Activated CD8-positive, alpha-beta memory T cell treated with anti-CD3 and anti-CD28 coated beads, Interleukin-2, amount 50 U/mL, for 1 hour (primary cell): Measurements from ENCODE around the gene CDH3.

ENCODE experiments used
- DNase-seq: peaks from one replicate; pipeline ENCODE4 v3.0.0-alpha.2; 2020; ENCODE audit errors: extremely low read depth

Gene CDH3

DNA sequence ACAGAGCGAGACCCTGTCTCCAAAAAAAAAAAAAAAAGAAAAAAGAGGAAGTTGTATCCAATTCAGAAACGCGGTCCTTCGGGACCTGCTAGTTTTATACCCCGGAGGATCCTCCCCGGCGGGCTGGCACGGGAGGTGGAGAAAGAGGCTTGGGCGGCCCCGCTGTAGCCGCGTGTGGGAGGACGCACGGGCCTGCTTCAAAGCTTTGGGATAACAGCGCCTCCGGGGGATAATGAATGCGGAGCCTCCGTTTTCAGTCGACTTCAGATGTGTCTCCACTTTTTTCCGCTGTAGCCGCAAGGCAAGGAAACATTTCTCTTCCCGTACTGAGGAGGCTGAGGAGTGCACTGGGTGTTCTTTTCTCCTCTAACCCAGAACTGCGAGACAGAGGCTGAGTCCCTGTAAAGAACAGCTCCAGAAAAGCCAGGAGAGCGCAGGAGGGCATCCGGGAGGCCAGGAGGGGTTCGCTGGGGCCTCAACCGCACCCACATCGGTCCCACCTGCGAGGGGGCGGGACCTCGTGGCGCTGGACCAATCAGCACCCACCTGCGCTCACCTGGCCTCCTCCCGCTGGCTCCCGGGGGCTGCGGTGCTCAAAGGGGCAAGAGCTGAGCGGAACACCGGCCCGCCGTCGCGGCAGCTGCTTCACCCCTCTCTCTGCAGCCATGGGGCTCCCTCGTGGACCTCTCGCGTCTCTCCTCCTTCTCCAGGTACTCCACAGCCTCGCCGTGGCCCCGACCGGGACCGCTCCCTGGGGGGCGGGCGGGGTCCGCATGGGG lies at the start of gene CDH3:
Gene CDH3, plus strand, starts transcription at position 596 of the 779 bp plus-strand sequence. Its CDS starts 70 bp downstream, at position 666.
- no peak for DNase-seq

DNA sequence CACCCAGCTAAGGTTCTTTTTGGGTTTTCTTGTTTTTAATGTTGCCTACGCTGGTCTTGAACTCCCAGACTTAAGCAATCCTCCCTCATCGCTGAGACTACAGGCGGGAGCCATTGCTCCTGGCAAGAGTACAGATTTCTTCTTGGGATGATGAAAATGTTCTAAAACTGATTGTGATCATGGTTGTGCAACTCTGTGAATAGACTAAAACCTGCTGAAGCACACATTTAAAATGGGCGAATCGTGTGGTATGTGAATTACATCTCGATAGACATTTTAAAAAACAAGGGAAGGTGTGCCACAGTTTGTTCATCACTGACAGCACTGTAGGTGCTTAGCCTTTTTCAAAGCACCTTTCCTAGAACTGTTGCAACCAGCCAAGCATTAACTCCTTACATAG lies 48.8 kb upstream of the CDH3 start:
- DNase-seq: no peak

DNA sequence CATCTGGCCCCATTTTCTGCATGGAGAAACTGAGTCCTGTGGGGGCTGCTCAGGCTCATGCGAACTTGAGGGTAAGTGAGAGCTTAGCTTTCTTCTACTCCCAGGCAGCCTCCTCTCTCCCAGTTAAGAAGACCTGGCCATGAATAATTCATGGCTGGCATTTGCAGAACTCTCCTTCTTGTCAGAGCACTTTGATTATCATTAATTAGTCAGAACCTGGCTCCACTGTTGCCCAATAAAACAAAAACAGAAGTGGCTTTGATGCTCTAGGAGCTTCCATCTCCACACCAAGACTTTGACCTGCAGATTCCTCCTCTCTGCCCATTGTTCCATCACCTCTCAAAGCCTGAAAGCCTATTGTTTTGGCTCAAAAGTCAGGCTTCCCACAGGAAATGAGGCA lies 45.5 kb upstream of the CDH3 start:
- DNase-seq: no peak

DNA sequence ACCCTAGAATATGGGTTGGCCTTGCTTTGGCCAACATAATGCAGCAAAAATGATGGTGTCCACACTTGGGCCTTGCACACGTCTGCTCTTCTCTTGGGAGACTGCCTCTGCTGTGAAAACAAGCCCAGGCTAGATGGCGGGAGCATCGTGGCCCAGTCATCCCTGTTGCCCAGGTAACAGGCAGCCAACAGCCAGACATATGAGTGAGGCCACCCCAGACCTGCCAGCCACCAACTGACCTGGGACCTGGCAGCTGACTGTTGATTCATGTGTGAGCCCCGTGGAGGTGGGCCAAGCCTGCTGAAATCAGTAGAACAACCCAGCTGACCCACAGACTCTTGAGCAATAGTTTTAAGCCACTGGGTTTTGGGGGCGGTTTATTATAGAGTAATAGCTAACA lies 39.4 kb upstream of the CDH3 start:
- DNase-seq: no peak

DNA sequence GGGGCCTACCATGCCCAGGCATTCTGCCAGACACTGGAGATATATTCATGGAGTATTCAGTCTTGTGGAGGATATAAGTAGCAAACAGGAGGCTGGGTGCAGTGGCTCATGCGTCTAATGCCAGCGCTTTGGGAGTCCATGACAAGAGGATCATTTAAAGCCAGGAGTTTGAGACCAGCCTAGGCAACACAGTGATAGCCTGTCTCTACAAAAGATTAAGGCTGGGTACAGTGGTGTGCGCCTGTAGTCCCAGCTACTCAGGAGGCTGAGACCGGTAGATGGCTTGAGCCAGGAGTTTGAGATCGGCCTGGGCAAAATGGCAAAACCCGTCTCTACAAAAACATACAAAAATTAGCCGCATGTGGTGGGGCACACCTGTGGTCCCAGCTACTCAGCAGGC lies 37.7 kb upstream of the CDH3 start:
- DNase-seq: no peak

DNA sequence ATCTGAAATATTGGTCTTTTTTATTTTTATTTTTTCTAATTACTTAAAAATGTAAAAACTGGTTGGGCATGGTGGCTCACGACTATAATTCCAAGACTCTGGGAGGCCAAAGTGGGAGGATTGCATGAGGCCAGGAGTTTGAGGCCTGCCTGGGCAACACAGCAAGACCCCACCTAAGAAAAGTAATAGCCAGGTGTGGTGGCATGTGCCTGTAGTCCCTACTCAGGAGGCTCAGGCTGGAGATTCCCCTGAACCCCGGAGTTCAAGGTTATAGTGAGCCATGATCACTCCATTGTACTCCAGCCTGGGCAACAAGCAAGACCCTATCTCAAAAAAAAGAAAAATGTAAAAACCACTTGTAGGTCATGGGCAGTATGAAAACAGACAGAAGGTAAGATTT lies 36.8 kb upstream of the CDH3 start:
- DNase-seq: no peak

DNA sequence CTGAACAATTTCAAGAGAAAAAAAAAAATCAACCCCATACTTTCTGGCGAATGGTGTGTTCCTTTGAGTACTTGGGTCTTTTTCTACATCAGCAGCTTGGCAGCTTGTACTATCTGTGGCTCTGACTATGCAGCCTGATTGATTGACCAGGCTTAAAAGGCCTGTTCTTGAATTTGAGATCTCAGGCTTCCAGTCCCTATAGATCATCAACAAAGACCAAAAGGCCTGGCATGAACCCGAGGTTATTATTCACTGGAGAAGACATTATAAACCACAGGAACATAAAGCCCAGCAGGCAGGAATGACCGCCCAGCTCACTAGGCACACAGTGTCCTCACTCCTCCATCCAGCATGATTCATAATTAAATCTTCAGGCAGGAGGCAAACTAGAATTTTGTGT lies 32.1 kb upstream of the CDH3 start:
- no peak for DNase-seq

DNA sequence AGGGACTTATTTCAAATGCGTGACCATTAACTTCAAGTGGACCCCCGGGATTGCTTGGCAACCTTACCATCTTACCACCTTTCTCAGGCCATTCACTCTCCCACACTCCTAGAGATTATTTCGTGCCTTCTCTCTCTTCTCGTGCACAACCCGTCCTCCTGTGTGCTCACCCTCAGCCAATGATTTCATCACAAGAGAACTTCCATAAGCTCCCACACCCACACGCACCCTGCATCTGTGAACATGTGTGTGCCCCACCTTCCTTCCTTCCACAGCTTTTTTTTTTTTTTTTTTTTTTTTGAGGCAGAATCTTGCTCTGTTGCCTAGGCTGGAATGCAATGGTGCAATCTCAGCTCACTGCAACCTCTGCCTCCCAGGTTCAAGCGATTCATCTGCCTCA lies 27.4 kb upstream of the CDH3 start:
- DNase-seq: no peak

DNA sequence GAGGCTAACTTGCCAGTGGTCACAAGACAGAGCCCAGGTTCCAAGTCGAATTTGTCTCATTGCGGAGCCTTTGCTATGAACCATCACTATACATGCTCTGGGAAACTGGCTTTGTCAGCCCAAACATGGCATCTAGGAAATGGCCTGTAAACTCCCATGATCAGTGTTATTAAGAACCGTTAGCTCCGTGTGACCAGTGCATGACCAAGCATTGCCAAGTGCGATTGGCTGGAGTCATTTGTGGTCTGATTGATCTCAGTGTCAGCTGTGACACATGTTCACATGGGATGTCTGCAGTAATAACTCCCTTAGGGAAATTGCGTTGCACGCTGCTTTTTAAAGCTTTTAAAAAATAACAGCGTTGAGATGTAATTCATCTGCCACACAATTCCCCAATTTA lies 18.6 kb upstream of the CDH3 start:
- no peak for DNase-seq

DNA sequence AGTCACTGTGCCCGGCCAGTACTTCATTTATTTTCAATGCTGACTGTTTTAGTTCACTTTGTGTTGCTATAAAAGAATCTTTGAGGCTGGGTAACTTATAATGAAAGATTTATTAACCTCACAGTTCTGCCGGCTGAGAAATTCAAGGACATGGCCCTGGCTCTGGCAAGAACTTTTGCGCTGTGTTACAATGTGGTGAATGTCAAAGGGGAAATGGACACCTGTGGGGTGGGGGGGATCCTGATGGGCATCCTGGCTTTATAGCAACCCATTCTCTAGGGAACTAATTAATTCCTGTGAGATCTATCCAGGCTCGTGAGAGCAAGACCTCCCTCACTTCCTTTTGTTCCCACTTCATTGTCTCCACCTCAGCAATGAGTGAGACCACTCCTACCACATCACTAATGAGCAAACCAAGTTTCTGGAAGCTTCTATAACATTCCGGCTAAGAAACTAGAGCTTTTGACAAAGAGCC lies 17.1 kb upstream of the CDH3 start:
- no peak for DNase-seq

DNA sequence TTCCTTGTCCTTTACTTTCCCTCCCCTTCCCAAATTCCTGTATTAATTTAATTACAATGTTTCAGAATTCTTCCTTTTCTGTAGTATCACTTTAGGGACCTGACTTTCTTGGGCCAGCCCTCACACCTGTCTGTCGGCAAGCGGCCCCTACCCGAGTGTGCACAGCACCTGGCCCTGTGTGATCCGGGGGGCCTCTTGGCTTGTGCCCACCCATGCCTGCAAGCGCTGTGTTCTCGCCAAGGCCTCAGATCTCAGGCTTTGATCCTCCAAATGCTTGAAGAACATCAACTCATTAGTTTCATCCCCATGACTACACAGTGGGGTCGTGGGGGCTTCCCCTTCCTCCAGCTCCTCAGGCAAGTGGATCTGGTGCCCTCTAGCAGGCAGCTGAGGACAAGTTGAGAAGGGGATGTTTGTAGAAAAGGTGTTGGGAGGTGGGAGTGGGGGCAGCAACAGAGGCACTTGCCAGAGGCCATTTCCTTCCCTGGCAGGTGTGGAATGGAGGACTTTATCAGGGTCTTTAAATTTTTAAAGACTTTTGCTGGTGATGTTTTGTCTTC lies 15.7 kb upstream of the CDH3 start:
- no peak for DNase-seq

DNA sequence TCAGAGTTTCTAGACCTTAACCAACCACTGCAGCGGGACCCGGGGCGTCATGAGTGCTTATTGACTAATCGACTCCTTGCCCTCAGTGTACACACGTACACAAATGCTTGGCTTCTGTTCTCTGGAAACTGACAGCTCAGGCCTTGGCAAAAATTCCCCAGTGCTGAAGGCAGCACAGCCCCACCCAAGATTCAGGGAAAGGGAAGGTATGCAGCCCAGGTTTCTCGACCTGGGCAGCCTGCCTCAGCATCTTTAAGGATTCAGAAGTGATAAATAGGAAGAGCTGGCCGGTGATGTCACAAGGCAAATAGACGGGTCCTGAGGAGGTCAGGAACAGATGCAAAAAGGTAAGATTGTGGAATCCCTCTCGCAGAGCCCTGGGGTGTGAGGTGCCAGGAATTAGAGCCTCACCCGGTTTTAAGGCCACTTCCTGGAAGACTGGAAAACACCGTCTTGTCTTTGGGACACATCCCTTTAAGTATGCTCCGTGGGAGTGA lies 9.0 kb upstream of the CDH3 start:
- DNase-seq: no peak

DNA sequence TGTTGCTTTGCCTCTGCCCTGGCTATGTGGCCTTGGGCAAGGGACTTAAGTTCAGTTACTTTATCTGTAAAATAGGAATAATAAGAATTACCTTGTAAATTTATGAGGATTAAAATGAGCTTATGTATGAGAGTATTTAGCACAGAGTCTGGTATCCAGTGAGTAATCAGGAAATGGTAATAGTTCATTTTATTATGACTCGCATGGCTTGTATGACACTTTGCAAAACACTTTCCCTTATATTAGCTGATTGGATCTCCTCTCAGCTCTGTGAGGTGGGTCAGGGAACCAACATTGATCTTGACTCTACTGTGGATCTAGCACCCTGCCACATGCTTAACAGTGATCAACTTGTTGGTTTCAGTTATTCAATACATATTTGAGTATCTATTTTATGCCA lies 8.3 kb upstream of the CDH3 start:
- no peak for DNase-seq

DNA sequence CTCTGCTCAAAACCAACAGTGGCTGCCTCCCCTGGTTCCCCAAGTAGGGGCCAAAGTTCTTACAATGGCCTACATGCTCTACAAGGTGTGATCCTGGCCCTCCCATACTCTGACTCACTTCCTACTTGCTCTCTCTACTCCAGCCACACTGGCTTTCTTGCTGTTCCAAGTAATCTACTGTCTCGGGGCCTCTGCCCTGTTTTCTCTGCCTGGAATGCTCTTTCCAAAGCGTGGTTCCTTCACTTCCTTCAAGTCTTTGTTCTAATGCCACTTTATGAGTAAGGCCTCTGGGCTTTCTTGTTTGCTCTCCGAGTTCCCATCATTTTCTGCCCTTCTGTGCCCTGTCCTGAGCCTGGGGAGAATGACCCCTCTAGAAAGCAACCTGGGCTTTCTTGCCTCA lies 4.1 kb upstream of the CDH3 start:
- no peak for DNase-seq

DNA sequence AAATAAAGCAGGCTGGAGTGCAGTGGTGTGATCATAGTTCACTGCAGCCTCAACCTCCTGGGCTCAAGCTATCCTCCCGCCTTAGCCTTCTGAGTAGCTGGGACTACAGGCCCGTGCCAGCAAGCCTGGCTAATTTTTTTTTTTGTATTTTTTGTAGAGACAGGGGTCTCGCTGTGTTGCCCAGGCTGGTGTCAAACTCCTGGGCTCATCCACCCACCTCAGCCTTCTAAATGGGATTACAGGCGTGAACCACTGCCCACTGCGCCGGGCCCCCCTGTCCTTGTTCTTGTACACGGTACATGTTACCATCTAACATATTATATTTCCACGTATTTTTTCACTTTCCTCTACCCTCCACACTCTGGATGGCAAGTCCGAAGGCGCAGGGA lies 3.1 kb upstream of the CDH3 start:
- DNase-seq: no peak

DNA sequence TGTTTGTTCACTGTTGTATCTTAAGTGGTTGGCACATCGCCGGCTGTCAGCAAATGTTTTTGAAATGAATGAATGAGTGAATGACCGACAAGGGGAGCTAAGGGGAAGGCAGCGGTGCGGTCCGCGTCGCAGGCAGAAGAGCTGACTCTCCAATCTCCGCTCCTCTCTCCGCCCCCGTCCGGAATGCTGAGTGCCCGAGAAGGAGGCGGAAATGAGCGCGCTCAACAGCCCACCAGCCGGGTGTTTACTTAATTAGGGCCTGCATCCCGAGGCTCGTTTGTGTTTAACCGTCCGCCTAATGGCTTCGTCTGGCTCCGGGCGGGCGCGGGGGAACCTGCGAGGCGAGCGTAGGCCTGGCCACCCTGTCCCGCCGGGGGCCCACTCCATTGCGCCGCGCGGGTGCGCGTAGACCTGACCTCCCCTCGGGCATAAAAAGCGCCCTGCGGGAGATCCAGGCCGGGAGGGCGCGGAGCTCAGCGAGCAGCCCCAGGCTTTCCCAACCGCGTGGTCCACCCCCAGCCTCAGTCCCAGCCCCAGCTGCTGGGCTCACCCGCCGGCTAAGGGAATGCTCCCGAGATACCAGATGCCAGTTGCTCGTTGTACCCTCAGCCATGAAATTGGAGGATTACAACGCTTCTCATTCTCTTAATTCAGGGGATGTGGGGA lies 2.5 kb upstream of the CDH3 start:
- DNase-seq: no peak

DNA sequence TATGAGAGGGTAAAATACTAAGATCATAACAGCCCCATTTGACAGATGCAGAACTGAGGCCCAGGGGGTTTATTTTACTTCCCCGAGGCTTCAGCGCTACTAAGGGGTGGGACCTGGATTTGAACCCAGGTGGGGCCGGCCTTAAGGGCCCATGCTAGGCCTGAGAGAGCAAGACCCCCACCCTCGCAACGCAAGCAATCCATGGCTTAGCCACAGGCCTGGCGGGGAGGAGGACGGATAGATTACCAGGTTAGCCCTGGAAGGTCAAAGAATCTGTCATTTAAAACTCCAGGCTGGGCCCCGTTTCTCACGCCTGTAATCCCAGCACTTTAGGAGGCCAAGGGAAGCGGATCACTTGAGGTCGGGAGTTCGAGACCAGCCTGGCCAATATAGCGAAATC lies 1.9 kb upstream of the CDH3 start:
- no peak for DNase-seq

DNA sequence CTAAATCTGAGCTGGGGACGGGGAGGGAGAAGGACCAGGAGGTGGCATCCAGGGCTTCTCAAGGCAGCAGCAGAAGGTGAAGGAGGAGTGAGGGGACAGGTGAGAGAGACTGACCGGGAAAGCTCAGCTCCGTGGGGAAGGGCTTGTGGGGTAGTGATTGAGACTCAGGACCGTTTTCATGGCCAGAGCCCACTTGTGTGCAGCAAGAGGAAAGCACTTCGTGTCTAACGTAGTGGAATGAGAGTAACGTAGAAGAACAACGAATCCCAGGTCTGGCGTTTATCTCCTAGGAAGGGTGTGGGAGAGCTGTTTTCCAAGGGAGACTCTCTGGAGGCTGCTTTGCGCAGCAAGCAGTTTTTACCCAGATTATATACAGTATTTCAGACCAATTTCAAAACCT lies 1.3 kb upstream of the CDH3 start:
- no peak for DNase-seq

DNA sequence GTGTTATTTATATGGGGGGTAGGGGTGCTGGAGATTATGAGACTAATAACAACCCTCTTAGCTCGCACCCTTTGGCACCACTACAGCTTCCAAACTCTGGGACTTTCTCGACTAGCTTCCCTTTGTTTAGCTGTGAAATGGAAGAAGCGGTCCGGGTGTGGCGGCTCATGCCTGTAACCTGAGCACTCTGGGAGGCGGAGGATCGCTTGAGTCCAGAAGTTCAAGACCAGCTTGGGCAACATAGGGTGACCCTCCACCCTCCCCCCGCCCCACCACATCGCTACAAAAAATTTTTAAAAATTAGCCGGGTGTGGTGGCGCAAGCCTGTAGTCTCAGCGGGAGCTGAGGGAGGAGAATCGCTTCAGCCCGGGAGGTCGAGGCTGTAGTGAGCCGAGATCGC lies 814 bp upstream of the CDH3 start:
- DNase-seq: no peak

DNA sequence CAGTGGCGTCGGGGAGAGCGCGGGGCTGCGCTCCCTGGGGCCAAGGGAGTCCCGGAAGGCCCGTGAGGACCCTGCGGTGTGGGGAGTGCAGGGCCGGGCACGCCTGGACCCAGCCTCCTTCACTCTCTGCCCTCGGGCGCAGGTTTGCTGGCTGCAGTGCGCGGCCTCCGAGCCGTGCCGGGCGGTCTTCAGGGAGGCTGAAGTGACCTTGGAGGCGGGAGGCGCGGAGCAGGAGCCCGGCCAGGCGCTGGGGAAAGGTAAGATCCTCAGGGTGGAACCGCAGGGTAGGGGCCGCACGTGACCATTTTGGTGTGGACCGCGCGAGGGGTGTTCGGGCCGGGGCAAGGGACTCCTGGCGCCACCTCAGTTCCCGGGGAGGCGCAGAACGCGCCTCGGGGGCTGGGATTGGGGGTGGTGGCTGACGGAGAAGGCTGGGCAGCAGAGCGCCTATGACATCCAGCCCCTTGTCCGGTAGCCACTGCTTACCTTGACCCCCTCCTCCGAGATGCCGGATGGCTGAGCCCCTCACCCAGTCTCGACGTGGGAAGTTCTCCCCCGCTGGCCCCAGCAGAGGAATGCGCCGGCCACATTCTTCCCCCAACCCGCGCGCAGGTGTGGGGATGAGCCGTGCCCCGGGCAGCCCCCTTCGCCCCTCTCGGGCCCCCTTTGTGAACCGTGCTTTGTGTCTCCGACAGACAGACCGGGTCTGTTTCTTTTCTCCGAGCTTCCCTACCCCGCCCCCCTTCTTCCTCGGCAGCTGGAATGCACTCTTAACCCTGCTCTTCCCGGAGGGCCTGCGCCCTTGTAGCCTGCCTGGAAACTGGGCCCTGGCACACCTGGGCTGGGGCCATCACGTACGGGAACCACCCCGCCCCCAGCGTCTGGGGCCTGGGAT lies 631 bp downstream of the CDH3 start:
- no peak for DNase-seq

DNA sequence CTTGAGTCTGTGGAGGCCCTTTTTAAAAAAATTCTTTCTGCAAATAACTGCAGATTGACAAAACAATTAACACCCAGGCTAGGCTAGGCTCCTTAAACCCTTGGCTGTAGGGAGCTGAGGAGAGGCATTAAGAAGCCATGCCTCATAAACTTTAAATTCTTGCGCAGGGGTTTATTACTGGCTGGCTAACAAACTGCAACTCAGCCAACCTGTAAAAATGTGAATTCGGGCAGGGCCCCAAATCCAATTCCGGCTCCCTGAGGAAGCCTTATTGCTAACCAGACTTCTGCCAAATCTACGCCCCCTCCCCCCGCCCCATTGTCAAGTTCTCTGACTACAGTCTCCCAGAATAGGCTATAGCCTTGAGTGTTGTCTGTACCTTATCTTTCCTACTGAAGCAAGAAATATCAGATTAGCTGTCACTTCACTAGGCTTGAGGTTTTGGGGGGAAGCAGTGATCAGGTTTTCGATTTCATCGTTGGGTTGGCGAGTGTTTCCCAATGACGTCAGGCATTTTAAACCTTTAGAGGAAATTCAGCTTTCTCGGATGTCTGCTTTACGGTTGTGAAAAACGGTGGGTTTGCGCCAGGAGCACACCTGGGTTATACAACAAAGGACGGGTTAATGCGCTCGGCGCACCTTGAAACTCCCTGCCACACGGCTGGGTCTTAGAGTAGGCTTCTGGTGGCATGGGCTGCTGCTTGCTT lies 2.0 kb downstream of the CDH3 start:
- DNase-seq: no peak
